Thoracic aorta (tissue), 2 donors: ENCODE data around the gene EOLA2. TPM values are rescaled to one million over a fixed set of nuclear protein-coding genes. Genes with fewer than 3 reads are reported as not detected.
"Not testable (repeated sequence)": the region's sequence is repeated elsewhere in the genome, so short reads cannot be mapped to it uniquely, and the experiment has no call there.

Experiments
- ATAC-seq: fragments of 150-250 bp; one replicate; pipeline ENCODE4 v1.8.0; 2017; ENCODE audit warnings: low read depth; ENCODE audit not compliant: insufficient number of reproducible peaks, low FRiP score
- DNase-seq: peaks from one replicate; pipeline ENCODE4 v3.0.0-alpha.2; 2020; ENCODE audit warnings: low spot score
- H3K27ac ChIP-seq, 2 donors: fragments of 200-600 bp; sonication (generic); 1 replicate in 1 of 2; 2 replicates in 1 of 2; pipeline ENCODE4 v1.5.1; 2016; ENCODE audit warnings: mild to moderate bottlenecking in 2 of 2, moderate library complexity in 2 of 2
- H3K27me3 ChIP-seq: fragments of 200-600 bp; sonication (generic); replicated peaks from 2 replicates; pipeline ENCODE4 v1.6.0; 2016; ENCODE audit warnings: mild to moderate bottlenecking; ENCODE audit not compliant: insufficient read depth
- H3K36me3 ChIP-seq: fragments of 200-600 bp; sonication (generic); one replicate; pipeline ENCODE4 v1.5.1; 2016
- H3K4me1 ChIP-seq, 2 donors: fragments of 200-600 bp; sonication (generic); 1 replicate in 1 of 2; 2 replicates in 1 of 2; pipeline versions ENCODE4 v1.5.1 to v1.6.0; 2016; ENCODE audit warnings: low read depth in 2 of 2, mild to moderate bottlenecking in 1 of 2; ENCODE audit not compliant: control insufficient read depth in 1 of 2
- H3K4me3 ChIP-seq: fragments of 200-600 bp; sonication (generic); 2 replicates; pipeline ENCODE4 v1.5.1; 2016; ENCODE audit warnings: mild to moderate bottlenecking
- H3K9me3 ChIP-seq: fragments of 200-600 bp; sonication (generic); 2 replicates; pipeline ENCODE4 v1.5.1; 2016
- total RNA-seq, 2 donors: library from RNA; depleted of rRNA; stranded (reverse); fragments of >200 nt; gene quantifications; one replicate each; pipeline versions ENCODE4 v1.1.0 to v1.2.3, GENCODE V29; 2016
- TF ChIP-seq, protein P1 (sequence below): fragments of 200-600 bp; sonication (generic); IDR thresholded peaks from one replicate; pipeline ENCODE4 v1.5.1; 2019; ENCODE audit warnings: antibody characterized with exemption

EOLA2 gene
- total RNA-seq, 2 donors from 2014 or later, result 34.6 to 56.7 TPM

GRCh38 chrX:149908727-149909126, 29.6 kb downstream of the EOLA2 start:
- no peak overlapping the region for H3K27ac ChIP-seq
- H3K36me3 ChIP-seq, result no peaks in the 10 kb centered on the region
- TF ChIP-seq, protein P1, sequence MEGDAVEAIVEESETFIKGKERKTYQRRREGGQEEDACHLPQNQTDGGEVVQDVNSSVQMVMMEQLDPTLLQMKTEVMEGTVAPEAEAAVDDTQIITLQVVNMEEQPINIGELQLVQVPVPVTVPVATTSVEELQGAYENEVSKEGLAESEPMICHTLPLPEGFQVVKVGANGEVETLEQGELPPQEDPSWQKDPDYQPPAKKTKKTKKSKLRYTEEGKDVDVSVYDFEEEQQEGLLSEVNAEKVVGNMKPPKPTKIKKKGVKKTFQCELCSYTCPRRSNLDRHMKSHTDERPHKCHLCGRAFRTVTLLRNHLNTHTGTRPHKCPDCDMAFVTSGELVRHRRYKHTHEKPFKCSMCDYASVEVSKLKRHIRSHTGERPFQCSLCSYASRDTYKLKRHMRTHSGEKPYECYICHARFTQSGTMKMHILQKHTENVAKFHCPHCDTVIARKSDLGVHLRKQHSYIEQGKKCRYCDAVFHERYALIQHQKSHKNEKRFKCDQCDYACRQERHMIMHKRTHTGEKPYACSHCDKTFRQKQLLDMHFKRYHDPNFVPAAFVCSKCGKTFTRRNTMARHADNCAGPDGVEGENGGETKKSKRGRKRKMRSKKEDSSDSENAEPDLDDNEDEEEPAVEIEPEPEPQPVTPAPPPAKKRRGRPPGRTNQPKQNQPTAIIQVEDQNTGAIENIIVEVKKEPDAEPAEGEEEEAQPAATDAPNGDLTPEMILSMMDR, result no peak
- H3K9me3 ChIP-seq, result no peaks in the 10 kb centered on the region
- H3K4me3 ChIP-seq, result no peak overlapping the region
- no peak for DNase-seq
- H3K27me3 ChIP-seq, result no peaks in the 10 kb centered on the region
- no peaks in the 10 kb centered on the region for H3K4me1 ChIP-seq
- no peak for ATAC-seq

DNA sequence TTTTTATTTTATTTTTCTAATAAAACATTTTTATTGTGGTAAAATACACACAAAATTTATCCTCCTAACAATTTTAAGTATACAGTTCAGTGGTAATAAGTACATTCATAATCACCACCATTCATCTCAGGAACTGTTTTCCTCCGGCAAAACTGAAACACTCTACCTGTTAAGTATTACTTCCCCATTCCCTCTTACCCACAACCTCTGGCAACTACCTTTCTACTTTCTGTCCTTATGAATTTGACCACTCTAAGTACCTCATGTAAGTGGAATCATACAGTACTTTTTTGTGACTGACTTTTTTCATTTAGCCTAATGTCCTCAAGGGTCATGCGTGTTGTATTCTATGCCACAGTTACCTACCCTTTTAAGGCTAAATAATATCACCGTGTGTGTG, 30.0 kb downstream of the EOLA2 start:
- H3K9me3 ChIP-seq, result no peaks in the 10 kb centered on the region
- ATAC-seq, result no peak

GRCh38 chrX:149903889-149904748, 34.2 kb downstream of the EOLA2 start:
- H3K27ac ChIP-seq, result no peak overlapping the region
- H3K4me3 ChIP-seq, result peak overlapping the region; percentile 38
- H3K27me3 ChIP-seq, result no peaks in the 10 kb centered on the region
- no peaks in the 10 kb centered on the region for H3K36me3 ChIP-seq
- H3K9me3 ChIP-seq, result no peaks in the 10 kb centered on the region
- no peak for ATAC-seq
- no peaks in the 10 kb centered on the region for H3K4me1 ChIP-seq
- TF ChIP-seq, protein P1, result no peak
- DNase-seq, result no peak

More for the DNA sequence above, 30.0 kb downstream of the EOLA2 start:
- Histone ChIP-seq H3K27me3 (no peaks in the 10 kb centered on the region), H3K36me3 (no peaks in the 10 kb centered on the region), H3K4me1 (no peaks in the 10 kb centered on the region), H3K27ac (no peak overlapping the region), H3K4me3 (no peak overlapping the region)
- DNase-seq, result no peak
- TF ChIP-seq, protein P1, result no peak

GRCh38 chrX:149898554-149898953, 39.7 kb downstream of the EOLA2 start:
- H3K27me3 ChIP-seq, result no peaks in the 10 kb centered on the region
- H3K36me3 ChIP-seq, result no peaks in the 10 kb centered on the region
- TF ChIP-seq, protein P1, result no peak
- H3K4me3 ChIP-seq, result no peak overlapping the region
- DNase-seq (no peak), ATAC-seq (no peak)
- H3K4me1 ChIP-seq, result no peaks in the 10 kb centered on the region
- no peak overlapping the region for H3K27ac ChIP-seq
- no peaks in the 10 kb centered on the region for H3K9me3 ChIP-seq

DNA sequence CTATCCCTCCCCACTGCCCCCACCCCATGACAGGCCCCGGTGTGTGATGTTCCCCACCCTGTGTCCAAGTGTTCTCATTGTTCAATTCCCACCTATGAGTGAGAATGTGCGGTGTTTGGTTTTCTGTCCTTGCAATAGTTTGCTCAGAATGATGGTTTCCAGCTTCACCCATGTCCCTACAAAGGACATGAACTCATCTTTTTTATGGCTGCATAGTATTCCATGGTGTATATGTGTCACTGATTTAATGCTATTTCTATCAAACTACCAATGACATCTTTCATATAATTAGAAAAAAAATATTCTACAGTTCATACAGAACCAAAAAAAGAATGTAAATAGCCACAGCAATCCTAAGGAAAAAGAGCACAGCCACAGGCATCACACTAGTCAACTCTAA, 47.5 kb downstream of the EOLA2 start:
- DNase-seq, ATAC-seq, H3K9me3 ChIP-seq, H3K27ac ChIP-seq, H3K27me3 ChIP-seq, H3K36me3 ChIP-seq, H3K4me3 ChIP-seq, H3K4me1 ChIP-seq: not testable (repeated sequence)

Other genes starting within 250 kb of the EOLA2 start
- gene MAGEA11, start 226.4 kb downstream of the EOLA2 start, total RNA-seq, result not detected
- 1 to 10 TPM in 1 of 2 donors, under 1 TPM in 1; 0.54 to 2.0 TPM for gene HSFX1, start 164.4 kb downstream of the EOLA2 start, total RNA-seq
- not detected for gene MAGEA9, start 156.6 kb downstream of the EOLA2 start, total RNA-seq
- gene MAGEA8, start 57.3 kb downstream of the EOLA2 start, total RNA-seq, result not detected
- gene HSFX4, start 8.9 kb downstream of the EOLA2 start, total RNA-seq, result not detected